GM19372 (cell line): ENCODE data around the gene PRDX5.

Experiments
- ATAC-seq: cut with Tn5 transposase; IDR thresholded peaks from one replicate; pipeline ENCODE4 v1.9.1; 2021; ENCODE audit warnings: mild to moderate bottlenecking, low read depth, moderate library complexity; ENCODE audit not compliant: unreplicated experiment

Gene PRDX5

GRCh38 chr11:64289002-64289564 lies 28.8 kb upstream of the PRDX5 start:
- no peak for ATAC-seq

- ATAC-seq: no peak
Observed at GRCh38 chr11:64290352-64291261, 27.3 kb upstream of the PRDX5 start.

GRCh38 chr11:64291262-64291751 lies 26.6 kb upstream of the PRDX5 start, which contains the start of gene KCNK4:
Gene KCNK4, plus strand, starts transcription at chr11:64291302. Its CDS starts 1,717 bp downstream, at chr11:64293019.
- no peak for ATAC-seq

GRCh38 chr11:64291752-64292459 lies 26.0 kb upstream of the PRDX5 start:
- ATAC-seq: no peak

- ATAC-seq: no peak
Observed at GRCh38 chr11:64292460-64293254, 25.3 kb upstream of the PRDX5 start.

DNA sequence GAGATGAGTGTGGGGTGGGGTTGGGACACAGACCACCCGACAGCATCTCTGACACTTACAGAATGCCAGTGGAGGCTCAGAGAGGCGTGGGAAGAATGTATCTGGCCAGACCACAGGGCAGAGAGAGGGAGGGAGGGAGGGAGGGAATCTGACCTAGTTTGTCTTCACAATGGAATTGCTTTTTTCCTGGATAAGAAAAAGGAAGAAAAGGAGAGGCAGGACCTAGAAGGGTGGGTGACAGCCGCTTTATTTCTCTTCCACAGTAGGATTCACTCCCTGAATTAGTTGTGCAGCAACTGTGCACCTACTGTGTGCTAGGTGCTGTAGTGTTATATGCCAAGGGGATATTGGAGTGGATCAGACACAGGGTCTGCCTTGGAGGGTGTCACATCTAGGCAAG lies 23.1 kb upstream of the PRDX5 start:
- no peak for ATAC-seq

DNA sequence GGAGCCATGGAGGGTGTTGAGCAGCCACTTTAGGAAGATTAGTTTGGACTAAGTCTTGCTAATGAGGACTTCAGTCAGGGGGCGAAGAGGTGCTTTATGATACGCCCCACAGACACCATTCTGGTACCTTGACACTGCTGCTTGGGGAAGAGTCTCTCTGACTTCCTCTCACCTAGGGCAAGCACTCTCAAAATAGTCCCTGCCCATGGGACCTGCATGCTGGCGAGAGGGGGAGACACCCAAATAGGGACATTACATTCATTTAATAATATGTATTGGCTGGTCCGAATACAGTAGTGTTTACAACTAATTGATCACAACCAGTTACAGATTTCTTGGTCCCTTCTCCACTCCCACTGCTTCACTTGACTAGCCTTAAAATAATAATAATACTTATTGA lies 22.2 kb upstream of the PRDX5 start:
- ATAC-seq: no peak

- no peak for ATAC-seq
Observed at GRCh38 chr11:64296236-64296635, 21.7 kb upstream of the PRDX5 start.

- ATAC-seq: no peak
Observed at GRCh38 chr11:64296830-64297698, 20.9 kb upstream of the PRDX5 start.

DNA sequence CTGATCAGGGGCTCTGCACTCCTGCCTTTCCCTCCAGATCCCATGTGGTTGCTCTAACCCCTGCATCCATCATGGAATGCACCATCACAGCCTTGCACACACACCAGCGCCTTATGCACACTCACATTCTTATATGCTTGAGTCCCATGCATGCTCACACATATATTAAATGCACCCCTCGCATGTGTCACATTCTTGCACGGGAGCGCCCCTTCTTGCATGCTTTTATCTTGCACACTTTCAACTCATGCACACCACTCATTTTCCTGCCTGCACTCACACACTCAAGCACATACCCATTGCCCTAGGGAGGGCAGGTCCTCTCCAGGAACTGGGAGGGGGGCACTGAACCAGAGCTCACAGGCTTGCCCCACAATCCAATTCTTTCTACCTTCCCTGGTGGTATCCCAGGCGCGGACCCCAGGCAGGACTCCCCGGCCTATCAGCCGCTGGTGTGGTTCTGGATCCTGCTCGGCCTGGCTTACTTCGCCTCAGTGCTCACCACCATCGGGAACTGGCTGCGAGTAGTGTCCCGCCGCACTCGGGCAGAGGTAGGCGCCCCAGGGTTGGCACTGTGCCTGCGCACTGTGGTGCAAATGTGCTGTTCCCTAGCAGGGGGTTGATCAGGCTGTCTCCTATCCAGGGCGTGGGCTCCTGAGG lies 20.1 kb upstream of the PRDX5 start:
- no peak for ATAC-seq

DNA sequence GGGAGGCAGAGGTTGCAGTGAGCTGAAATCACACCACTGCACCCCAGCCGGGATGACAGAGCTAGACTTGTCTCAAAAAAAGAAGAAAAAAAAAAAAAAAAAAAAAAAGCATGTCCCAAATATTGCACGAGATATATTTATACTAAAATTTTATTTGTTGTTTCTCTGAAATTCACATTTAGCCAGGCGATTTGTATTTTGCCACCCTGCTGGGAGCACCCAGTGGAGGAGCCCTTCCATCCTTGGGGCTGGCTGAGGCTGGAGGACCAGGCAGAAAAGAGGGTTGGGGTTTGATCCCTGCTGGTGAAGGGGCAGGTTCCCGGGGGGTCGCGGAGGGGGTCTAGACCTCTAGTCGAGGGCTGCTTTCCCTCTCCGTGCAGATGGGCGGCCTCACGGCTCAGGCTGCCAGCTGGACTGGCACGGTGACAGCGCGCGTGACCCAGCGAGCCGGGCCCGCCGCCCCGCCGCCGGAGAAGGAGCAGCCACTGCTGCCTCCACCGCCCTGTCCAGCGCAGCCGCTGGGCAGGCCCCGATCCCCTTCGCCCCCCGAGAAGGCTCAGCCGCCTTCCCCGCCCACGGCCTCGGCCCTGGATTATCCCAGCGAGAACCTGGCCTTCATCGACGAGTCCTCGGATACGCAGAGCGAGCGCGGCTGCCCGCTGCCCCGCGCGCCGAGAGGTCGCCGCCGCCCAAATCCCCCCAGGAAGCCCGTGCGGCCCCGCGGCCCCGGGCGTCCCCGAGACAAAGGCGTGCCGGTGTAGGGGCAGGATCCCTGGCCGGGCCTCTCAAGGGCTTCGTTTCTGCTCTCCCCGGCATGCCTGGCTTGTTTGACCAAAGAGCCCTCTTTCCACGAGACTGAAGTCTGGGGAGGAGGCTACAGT lies 18.7 kb upstream of the PRDX5 start:
- ATAC-seq: no peak

DNA sequence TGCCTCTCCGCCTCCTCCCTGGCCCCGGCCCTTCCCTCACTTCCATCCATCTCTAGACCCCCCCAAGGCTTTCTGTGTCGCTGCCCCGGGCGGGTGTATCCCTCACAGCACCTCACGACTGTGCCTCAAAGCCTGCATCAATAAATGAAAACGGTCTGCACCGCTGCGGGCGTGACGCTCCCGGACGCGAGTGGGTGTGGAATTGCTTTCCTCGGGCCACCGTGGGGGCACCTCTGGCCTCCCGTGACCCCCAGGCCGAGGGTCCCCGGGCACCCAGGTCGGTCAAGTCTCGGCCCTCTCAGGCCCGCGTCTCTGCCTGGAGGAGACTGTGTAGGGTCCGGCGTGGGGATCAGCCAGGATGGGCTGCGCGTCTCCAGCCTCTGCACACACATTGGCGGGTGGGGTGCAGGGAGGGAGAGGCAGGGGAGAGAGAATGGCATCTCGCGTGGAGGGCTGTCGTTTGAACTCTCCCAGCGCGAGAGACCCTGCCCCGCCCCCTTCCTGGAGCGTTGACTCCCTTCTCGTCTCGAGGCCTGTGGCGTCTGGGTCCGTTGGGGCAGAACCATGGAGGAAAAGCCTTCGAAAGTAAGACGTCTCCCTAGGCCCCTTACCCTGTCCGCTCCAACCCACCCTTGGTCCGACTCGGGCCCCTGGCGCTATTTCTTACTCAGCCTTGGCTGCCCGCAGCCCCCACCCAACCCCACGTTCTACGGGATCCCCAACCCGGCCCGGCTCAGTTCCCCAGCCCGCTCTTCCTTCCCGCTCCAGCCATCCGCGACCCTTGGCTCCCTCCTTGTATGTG lies 17.9 kb upstream of the PRDX5 start, which contains the start of gene CATSPERZ:
TSS of gene CATSPERZ (plus strand) at position 512 of the 802 bp plus-strand sequence. CDS start at position 565, 53 bp downstream.
- no peak for ATAC-seq

DNA sequence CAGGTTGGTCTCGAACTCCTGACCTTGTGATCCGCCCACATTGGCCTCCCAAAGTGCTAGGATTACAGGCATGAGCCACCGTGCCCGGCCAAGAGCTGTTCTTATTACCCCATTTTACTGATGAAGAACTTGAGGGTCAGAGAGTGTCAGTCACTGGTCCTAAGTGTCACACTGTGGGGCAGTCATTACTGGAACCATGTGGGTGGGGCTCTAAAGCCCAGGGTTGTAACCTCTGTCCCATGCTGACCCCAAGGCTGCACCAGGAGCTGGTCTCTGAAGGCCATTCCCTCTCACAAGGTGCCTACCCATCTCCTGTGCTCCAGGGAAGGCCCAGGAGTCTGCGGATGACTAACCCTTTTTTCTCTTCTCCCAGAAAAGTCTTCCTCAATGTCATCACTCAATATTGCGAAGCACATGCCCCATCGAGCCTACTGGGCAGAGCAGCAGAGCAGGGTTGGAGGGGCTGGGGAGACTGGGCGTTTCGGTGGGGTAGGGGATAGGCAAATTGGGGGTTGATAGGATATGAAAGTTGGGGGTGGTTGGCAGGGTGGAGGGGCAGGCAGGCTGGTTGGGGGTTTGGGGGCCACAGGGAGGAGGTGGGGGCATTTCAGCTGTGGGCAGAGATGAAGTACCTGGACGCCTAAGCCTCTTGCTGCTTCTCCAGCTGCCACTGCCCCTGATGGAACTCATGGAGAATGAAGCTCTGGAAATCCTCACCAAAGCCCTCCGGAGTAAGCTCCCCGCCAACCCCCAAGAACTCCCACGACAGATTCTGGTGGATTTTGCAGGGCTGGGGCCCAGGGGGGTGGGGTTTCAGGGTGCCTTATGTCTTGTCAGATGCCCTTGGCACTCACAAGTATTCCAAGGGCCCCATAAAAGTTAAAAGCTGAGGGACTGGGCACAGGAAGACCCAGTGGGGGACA lies 14.6 kb upstream of the PRDX5 start:
- ATAC-seq: no peak

GRCh38 chr11:64304032-64304315 lies 13.9 kb upstream of the PRDX5 start:
- ATAC-seq: no peak

- ATAC-seq: peak; percentile 8
Observed at GRCh38 chr11:64304316-64305072, 13.4 kb upstream of the PRDX5 start.
